NCI-H2227 (cell line): ENCODE data around the gene MAPK8IP1.

ENCODE experiments used
- DNase-seq: peaks from one replicate; lab custom pipeline; 2025; ENCODE audit not compliant: unreplicated experiment; lab: John Stamatoyannopoulos, UW

MAPK8IP1 gene

GRCh38 chr11:45936511-45937054 lies 51.1 kb downstream of the MAPK8IP1 start:
- DNase-seq = no peak

- DNase-seq = no peak
Measured at GRCh38 chr11:45937916-45938315, 52.5 kb downstream of the MAPK8IP1 start.

- no peak for DNase-seq
Measured at GRCh38 chr11:45939836-45940235, 54.4 kb downstream of the MAPK8IP1 start.

- DNase-seq = no peak
Measured at GRCh38 chr11:45941285-45941684, 55.8 kb downstream of the MAPK8IP1 start.

- no peak for DNase-seq
Measured at GRCh38 chr11:45942381-45942780, 56.9 kb downstream of the MAPK8IP1 start.

GRCh38 chr11:45945397-45945999 lies 60.0 kb downstream of the MAPK8IP1 start:
- DNase-seq = no peak

- DNase-seq = no peak
Measured at GRCh38 chr11:45947885-45948284, 62.4 kb downstream of the MAPK8IP1 start.

GRCh38 chr11:45948356-45948755 lies 62.9 kb downstream of the MAPK8IP1 start:
- no peak for DNase-seq

GRCh38 chr11:45949992-45950407 lies 64.5 kb downstream of the MAPK8IP1 start:
- no peak for DNase-seq
